Measurements from ENCODE around the gene CCDC85A. TPM values are rescaled to one million over a fixed set of nuclear protein-coding genes. Genes with fewer than 3 reads are reported as not detected.

CCDC85A gene
- polyA plus RNA-seq, 1 of the 3 experiments (the other 2 are of a cell fraction) = 48.7 TPM

GRCh38 chr2:56338232-56338631 lies 154.4 kb downstream of the CCDC85A start (continued):
- TF ChIP-seq, protein P1, sequence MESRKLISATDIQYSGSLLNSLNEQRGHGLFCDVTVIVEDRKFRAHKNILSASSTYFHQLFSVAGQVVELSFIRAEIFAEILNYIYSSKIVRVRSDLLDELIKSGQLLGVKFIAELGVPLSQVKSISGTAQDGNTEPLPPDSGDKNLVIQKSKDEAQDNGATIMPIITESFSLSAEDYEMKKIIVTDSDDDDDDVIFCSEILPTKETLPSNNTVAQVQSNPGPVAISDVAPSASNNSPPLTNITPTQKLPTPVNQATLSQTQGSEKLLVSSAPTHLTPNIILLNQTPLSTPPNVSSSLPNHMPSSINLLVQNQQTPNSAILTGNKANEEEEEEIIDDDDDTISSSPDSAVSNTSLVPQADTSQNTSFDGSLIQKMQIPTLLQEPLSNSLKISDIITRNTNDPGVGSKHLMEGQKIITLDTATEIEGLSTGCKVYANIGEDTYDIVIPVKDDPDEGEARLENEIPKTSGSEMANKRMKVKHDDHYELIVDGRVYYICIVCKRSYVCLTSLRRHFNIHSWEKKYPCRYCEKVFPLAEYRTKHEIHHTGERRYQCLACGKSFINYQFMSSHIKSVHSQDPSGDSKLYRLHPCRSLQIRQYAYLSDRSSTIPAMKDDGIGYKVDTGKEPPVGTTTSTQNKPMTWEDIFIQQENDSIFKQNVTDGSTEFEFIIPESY (IDR thresholded peaks at IDR 0.05; ENCODE audit: borderline replicate concordance, low read depth) = no peak
- no peak for TF ChIP-seq MEF2A (IDR thresholded peaks at IDR 0.05; ENCODE audit: borderline replicate concordance, low read depth)
- no peak for TF ChIP-seq RXRA (IDR thresholded peaks at IDR 0.05; ENCODE audit: borderline replicate concordance, low read depth)
- no peak for TF ChIP-seq FOSL2 (IDR thresholded peaks at IDR 0.05; ENCODE audit: borderline replicate concordance, low read depth)

DNA sequence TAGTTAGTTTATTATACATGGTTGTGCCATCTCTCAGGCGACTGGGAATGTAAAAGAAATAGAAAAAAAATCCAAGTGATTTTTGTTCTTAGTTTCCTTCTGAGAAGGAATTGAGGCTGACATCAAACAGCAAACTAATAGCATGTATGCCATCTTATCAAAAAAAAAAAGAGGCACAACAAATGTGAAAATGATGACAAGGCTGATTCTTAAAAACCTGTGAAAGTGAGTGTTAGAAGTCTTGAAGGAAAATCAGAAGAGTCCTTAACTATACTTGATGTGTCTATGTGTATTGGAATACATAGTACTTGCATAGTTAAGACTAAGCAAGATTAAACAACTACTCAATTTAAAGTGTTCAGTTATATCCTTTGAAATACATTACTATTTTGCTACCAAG lies 161.0 kb downstream of the CCDC85A start:
- POLR2A ChIA-PET = no interaction called here
- Histone ChIP-seq H3K27me3 (ENCODE audit: insufficient read depth) (no peaks in the 10 kb centered on the region), H3K4me2 (peak overlapping the region; percentile 8; the same call in 1 of the 2 replicates), H3K9ac (no peak overlapping the region), H3K9me2 (no peaks in the 10 kb centered on the region), H3K79me2 (ENCODE audit: insufficient read depth) (peaks cover 100% of the 10 kb centered on the region), H3K27ac (ENCODE audit: low read depth in 2 of 2, low read length in 1 of 2) (peak overlapping the region in 1 of 2 experiments; percentile 28; a peak in 1 of 4 replicates), H3K4me1 (ENCODE audit: control insufficient read depth in 1 of 2, insufficient read depth in 2 of 2, low read depth in 1 of 2, low read length in 1 of 2) (peaks cover 0 to 8% of the 10 kb centered on the region in 2 experiments; a peak in 2 of 4 replicates), H3F3A (replicated peaks; ENCODE audit: insufficient read depth) (peaks cover 8% of the 10 kb centered on the region), H3K4me3 (ENCODE audit: low read depth in 2 of 2, low read length in 1 of 2) (no peak overlapping the region), H3K9me3 (no peaks in the 10 kb centered on the region), H4K20me1 (ENCODE audit: insufficient read depth) (peaks cover 9% of the 10 kb centered on the region; the same call in 1 of the 2 replicates), H2AFZ (ENCODE audit: low read depth) (no peak overlapping the region), H3K36me3 (replicated peaks in 1 of 2; ENCODE audit: control insufficient read depth in 1 of 2, insufficient read depth in 2 of 2, low read length in 1 of 2) (peaks cover 2 to 39% of the 10 kb centered on the region in 2 experiments)
- no peak for DNase-seq
- CTCF ChIA-PET = no interaction called here
- TF ChIP-seq, protein P2, sequence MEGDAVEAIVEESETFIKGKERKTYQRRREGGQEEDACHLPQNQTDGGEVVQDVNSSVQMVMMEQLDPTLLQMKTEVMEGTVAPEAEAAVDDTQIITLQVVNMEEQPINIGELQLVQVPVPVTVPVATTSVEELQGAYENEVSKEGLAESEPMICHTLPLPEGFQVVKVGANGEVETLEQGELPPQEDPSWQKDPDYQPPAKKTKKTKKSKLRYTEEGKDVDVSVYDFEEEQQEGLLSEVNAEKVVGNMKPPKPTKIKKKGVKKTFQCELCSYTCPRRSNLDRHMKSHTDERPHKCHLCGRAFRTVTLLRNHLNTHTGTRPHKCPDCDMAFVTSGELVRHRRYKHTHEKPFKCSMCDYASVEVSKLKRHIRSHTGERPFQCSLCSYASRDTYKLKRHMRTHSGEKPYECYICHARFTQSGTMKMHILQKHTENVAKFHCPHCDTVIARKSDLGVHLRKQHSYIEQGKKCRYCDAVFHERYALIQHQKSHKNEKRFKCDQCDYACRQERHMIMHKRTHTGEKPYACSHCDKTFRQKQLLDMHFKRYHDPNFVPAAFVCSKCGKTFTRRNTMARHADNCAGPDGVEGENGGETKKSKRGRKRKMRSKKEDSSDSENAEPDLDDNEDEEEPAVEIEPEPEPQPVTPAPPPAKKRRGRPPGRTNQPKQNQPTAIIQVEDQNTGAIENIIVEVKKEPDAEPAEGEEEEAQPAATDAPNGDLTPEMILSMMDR (IDR thresholded peaks at IDR 0.05) = no peak
- TF ChIP-seq, protein P3, sequence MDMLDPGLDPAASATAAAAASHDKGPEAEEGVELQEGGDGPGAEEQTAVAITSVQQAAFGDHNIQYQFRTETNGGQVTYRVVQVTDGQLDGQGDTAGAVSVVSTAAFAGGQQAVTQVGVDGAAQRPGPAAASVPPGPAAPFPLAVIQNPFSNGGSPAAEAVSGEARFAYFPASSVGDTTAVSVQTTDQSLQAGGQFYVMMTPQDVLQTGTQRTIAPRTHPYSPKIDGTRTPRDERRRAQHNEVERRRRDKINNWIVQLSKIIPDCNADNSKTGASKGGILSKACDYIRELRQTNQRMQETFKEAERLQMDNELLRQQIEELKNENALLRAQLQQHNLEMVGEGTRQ (IDR thresholded peaks at IDR 0.05; ENCODE audit: borderline replicate concordance, low read depth, low read length) = no peak
- TF ChIP-seq REST (IDR thresholded peaks at IDR 0.05; ENCODE audit: low read depth, low read length) (no peak), GABPA (IDR thresholded peaks at IDR 0.05; ENCODE audit: low read depth) (no peak), IRF3 (IDR thresholded peaks at IDR 0.05; ENCODE audit: low read depth, low read length) (no peak), ELF1 (IDR thresholded peaks at IDR 0.05) (no peak), FOXJ3 (CRISPR knock-in tag; IDR thresholded peaks at IDR 0.05) (no peak), NRF1 (IDR thresholded peaks at IDR 0.05; ENCODE audit: low read depth, low read length) (no peak), EP300 (IDR thresholded peaks at IDR 0.05; ENCODE audit: borderline replicate concordance in 1 of 2, low read depth in 1 of 2, low read length in 1 of 2) (no peak)
- TF ChIP-seq, protein P4, sequence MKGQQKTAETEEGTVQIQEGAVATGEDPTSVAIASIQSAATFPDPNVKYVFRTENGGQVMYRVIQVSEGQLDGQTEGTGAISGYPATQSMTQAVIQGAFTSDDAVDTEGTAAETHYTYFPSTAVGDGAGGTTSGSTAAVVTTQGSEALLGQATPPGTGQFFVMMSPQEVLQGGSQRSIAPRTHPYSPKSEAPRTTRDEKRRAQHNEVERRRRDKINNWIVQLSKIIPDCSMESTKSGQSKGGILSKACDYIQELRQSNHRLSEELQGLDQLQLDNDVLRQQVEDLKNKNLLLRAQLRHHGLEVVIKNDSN (IDR thresholded peaks at IDR 0.05; ENCODE audit: borderline replicate concordance, low read depth) = no peak
- 54% methylated on average over 1 of the region's 1 CpG for WGBS (ENCODE audit: low lambda C conversion rate)

All from SK-N-SH (cell line).